ENCODE measurements around the gene TBC1D16.

TBC1D16 gene

GRCh38 chr17:79929257-79930061 is 106.2 kb downstream of the TBC1D16 start:
- no peak for DNase-seq

DNA sequence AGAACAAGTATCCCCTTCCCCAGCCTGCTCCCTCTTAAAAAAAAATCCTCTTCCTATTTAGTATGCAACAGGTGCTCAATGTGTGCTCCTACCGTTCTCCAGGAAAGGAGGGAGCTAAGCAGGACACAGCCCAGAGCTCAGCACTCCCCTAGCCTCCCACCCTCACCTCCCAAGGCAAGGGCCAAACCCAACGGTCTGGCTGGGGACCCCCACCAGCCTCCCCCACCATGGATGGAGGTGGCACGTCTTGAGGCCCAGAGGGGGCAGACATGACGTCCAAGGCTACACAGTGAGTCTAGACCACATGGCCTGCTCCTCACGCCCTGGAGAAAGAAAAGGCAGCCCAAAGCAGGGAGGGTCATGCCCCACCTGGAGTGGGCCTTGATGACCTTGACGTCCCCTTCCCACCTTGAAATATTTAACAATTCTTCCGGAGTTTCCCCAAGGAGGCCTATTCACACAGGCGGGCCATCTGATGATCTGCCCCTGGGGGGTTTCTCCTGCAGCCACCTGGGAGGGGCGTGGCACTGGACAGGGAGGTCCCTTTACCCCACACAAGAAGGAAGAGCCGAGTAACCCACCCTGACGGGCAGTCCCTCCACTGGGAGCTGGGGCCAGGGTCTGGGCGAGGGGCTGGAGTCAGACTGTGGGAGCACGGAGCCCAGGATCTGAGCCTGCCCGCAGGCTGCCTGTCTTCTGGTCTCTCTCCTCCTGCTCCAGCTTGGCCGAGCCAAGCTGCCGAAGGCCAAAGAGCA is 107.0 kb downstream of the TBC1D16 start:
- DNase-seq = no peak

DNA sequence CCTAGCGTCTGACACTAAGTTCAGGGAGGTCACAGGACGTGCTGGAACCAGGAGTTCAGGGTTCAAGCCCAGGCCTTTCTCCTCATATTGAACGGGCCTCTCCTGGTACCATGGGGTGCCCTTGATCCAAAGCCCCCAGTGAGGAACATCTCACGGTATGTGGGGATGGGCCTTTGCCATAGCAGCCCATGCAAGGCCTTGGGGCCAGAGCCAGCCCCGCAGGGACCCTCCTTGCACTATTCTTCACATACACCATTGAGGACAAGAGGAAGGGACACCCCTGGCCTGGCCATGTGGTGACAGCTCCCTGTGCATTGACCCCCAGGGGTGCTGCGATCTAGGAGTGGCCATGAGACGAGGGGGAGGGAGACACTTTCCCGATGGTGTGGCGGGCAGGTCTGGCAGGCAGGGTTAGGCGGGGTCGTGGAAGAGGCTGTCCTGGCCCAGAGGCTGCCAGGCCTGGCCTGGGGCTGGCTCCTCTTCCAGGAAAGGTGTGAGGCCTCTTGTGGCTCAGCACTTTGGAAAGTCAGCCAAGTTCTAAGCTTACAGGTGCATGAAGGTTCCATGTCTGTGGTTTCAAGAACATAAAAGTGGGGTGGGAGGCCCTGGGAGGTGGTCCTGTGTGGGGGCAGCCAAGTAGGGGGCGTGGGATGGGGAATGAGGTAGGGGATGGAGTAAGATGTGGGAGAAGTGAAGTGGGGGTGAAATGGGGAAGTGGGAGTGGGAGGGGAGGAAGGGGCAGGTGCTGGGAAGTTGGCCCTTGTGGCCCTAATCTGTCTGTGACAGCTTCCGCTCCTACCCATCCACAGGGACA is 107.8 kb downstream of the TBC1D16 start:
- DNase-seq = no peak

- no peak for DNase-seq
Observed at GRCh38 chr17:79927136-79927661, 108.5 kb downstream of the TBC1D16 start.

GRCh38 chr17:79926605-79927135 is 109.0 kb downstream of the TBC1D16 start:
- no peak for DNase-seq

DNA sequence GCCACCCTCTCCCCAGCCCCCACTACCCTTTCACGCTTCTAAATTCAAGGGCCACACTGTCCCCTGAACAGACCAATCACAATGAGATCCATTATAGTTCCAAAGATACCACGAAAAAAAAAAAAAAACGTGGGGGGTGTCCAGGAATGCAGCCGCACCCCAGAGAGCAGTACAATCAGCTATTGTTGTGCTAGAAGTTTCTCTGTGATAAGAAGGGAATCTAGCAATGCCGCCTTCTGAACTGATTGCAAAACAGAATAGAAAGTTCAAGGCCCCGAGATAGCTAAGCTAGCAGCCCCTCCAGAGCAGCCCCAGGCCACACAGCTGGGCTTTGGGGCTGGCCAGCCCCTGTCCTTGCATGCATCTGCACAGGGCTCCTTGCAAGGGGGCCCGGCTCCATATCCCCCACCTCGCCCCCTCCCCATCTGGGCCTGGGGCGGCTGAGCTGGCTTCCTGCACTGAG is 109.5 kb downstream of the TBC1D16 start:
- DNase-seq = no peak

- peak in 47 of 51 donors; percentile 8 to 79 (median 41) for DNase-seq
Observed at GRCh38 chr17:79925242-79925957, 110.3 kb downstream of the TBC1D16 start.

- no peak for DNase-seq
Observed at GRCh38 chr17:79924639-79924976, 111.1 kb downstream of the TBC1D16 start.

GRCh38 chr17:79923974-79924638 is 111.6 kb downstream of the TBC1D16 start:
- DNase-seq = peak in 23 of 51 donors; percentile 9 to 79 (median 42)

DNA sequence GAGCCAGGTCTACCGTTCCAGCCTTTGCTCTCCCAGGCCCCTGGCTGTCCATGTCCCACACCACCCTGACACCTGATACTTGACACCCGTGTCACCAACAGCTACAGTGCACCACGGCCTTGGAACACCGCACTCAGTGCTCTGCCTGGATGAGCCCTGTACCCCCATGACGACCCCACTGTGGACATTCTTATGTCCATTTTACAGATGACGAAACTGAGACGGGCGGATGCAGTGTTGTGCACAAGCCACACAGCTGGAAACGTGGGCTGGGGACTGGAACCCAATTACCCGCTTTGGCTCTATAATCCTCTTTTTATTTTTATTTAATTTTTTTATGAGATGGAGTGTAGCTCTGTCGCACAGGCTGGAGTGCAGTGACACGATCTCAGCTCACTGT is 112.9 kb downstream of the TBC1D16 start:
- DNase-seq = no peak

GRCh38 chr17:79922116-79922601 is 113.5 kb downstream of the TBC1D16 start:
- no peak for DNase-seq

DNA sequence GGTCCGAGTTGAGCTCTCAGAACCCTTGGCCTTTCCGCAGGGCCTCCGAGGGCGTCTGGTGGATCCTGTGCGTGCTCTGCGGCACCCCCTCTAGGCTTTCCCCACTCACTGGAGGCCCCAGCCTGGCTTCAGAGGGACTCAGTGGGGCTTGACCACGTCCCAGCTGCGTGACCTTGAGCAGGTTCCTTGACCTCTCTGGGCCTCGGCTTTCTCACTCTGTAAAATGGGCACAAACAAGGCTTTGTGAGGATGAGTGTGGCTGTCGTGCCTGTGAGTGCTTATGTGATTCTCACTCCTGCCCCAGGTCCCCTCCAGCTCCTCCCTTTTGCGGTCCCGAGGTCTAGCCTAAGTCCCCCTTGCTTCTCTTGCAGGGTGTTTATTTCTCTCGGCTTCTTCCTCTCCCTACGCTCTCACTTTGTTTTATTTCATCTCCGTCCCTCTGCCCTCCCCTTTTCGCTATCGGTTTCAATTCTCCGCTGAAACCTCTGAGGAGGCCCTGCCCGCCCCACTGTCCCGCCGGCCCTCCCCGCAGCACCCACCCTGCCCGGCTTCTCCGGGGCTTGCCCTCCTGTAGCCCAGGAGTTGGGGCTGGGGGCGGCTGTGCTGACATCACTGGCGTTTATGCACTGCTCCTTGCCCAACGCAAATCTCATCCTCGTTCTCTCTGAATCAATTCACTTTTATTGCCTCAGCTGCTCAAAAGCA is 114.1 kb downstream of the TBC1D16 start:
- DNase-seq = no peak

GRCh38 chr17:79920751-79921410 is 114.8 kb downstream of the TBC1D16 start:
- no peak for DNase-seq

- peak in 1 of 51 donors; percentile 21 for DNase-seq
Observed at GRCh38 chr17:79919862-79920720, 115.6 kb downstream of the TBC1D16 start.

DNA sequence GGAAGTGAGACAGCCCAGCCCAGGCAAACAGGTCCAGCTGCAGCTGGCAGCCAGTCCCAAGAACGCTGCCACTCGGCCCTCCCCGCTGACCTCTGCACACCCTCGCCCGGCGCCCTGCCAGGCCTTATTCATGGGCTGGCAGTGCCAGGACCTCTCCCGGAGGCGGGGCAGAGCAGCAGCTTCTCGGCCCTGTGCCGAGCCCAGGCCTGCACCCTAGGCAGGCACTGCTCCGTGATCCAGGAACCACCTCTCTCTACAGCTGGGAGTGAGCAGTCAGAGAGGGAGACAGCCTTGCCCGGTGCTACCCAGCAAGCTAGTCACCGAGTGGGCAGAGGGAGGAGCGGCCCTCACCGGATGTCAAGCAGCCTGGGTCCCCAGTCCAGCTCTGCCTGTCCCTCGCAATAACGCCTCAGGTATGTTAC is 116.5 kb downstream of the TBC1D16 start:
- peak; percentile 22 to 97 (median 88) for DNase-seq

DNA sequence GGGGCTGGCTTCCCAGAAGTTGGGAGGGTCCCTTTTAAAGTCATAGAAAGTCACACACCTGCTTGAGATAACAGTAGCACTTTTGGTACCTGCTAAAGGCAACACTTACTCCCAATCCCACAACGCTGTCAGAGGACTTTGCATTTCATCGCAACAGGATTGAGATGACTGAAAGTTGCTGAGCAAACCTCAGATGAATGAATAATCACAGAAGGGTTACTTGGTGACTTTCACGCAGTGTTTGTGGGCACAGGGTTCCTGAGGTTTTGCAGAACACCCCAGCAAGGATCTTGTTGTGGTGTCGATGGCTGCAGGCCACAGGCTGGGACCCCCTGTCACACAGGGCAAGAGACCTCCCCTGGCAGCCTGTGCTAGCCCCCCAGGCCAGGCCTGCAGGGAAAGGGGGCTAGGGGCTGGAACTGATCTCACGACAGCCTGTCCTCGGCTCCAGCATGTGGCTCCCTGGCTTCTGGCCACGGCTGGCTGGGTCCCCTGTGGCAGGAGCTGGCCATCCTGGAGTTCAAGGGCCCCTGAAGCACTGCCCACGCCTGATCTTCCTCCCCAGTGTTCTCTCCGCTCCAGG is 117.0 kb downstream of the TBC1D16 start:
- DNase-seq = no peak

- no peak for DNase-seq
Observed at GRCh38 chr17:79917902-79918484, 117.7 kb downstream of the TBC1D16 start.

All from hypothalamus (tissue), 51 donors.